HuH-7.5 (cell line): ENCODE measurements around the gene DES.

Experiments used
- DNase-seq: peaks from one replicate; pipeline ENCODE4 v3.0.0; 2011; ENCODE audit warnings: low spot score

DES gene

GRCh38 chr2:219419331-219420197 lies 1.4 kb downstream of the DES start:
- DNase-seq = no peak

- DNase-seq = no peak
These were observed 2.5 kb downstream of the DES start for GRCh38 chr2:219420687-219421086.

GRCh38 chr2:219421323-219421722 lies 3.1 kb downstream of the DES start:
- no peak for DNase-seq

- DNase-seq = no peak
These were observed 4.9 kb downstream of the DES start for GRCh38 chr2:219422952-219423534.

GRCh38 chr2:219423652-219424377 lies 5.6 kb downstream of the DES start:
- DNase-seq = no peak

GRCh38 chr2:219425238-219426067 lies 7.3 kb downstream of the DES start:
- no peak for DNase-seq

- DNase-seq = no peak
These were observed 7.9 kb downstream of the DES start for GRCh38 chr2:219426068-219426443.

GRCh38 chr2:219426534-219427136 lies 8.5 kb downstream of the DES start:
- DNase-seq = no peak

- DNase-seq = no peak
These were observed 10.3 kb downstream of the DES start for GRCh38 chr2:219428469-219428868.

GRCh38 chr2:219429958-219430606 lies 11.9 kb downstream of the DES start:
- no peak for DNase-seq

GRCh38 chr2:219430633-219431615 lies 12.7 kb downstream of the DES start:
- peak; percentile 66 for DNase-seq

GRCh38 chr2:219433666-219434467 lies 15.7 kb downstream of the DES start:
- no peak for DNase-seq

- DNase-seq = no peak
These were observed 16.2 kb downstream of the DES start for GRCh38 chr2:219434468-219434717.

GRCh38 chr2:219434718-219435525 lies 16.7 kb downstream of the DES start, which contains the start of gene SPEG:
Gene SPEG, plus strand, starts transcription at chr2:219434843. Its CDS starts 135 bp downstream, at chr2:219434978.
- DNase-seq = no peak

GRCh38 chr2:219435701-219436100 lies 17.5 kb downstream of the DES start:
- DNase-seq = no peak

GRCh38 chr2:219436491-219436890 lies 18.3 kb downstream of the DES start:
- DNase-seq = no peak

GRCh38 chr2:219437141-219437540 lies 19.0 kb downstream of the DES start:
- DNase-seq = no peak

GRCh38 chr2:219437690-219438206 lies 19.6 kb downstream of the DES start:
- DNase-seq = no peak
